GM13976 (cell line): ENCODE data around the gene PRSS48.
A peak's percentile ranks its signal among the peaks of the same experiment; 100 is the strongest.

Experiments used
- DNase-seq: peaks from one replicate; pipeline ENCODE4 v3.0.0; 2012; ENCODE audit warnings: low spot score
- CTCF ChIP-seq: IDR thresholded peaks from 2 replicates; pipeline ENCODE4 v1.5.1; 2012; ENCODE audit warnings: borderline replicate concordance, mild to moderate bottlenecking; ENCODE audit not compliant: insufficient read depth; ENCODE audit errors: extremely low read depth, missing control alignments, control extremely low read depth
- in situ Hi-C: fragments of 300-500 bp; cut with MboI; formaldehyde crosslinking; loops from one replicate; pipeline ENCODE4 v1.12.0; 2022; ENCODE audit warnings: low sequenced_read_pairs, mixed read lengths, inconsistent platforms; ENCODE audit not compliant: unreplicated experiment

The PRSS48 gene

GRCh38 chr4:151323667-151324066 is 46.7 kb downstream of the PRSS48 start:
- DNase-seq, result no peak
- in situ Hi-C loops, result no loop called here
- TF ChIP-seq CTCF, result no peak

- in situ Hi-C loops, result no loop called here
- no peak for DNase-seq
- no peak for TF ChIP-seq CTCF
Measured at GRCh38 chr4:151324124-151324751, 47.3 kb downstream of the PRSS48 start.

- in situ Hi-C loops, result no loop called here
- DNase-seq, result peak; percentile 35
Measured at GRCh38 chr4:151324752-151325110, 47.8 kb downstream of the PRSS48 start.

GRCh38 chr4:151325111-151325948 is 48.4 kb downstream of the PRSS48 start, which contains the start of gene SH3D19:
SH3D19 (minus strand) TSS chr4:151325605; CDS start chr4:151325352, 253 bp downstream.
- DNase-seq, result peak; percentile 41
- TF ChIP-seq CTCF, result no peak
- in situ Hi-C loops, result no loop called here

More at GRCh38 chr4:151324752-151325110, 47.8 kb downstream of the PRSS48 start:
- TF ChIP-seq CTCF, result no peak

- DNase-seq, result no peak
- in situ Hi-C loops, result no loop called here
- TF ChIP-seq CTCF, result no peak
Measured at GRCh38 chr4:151325949-151326246, 48.9 kb downstream of the PRSS48 start.

- in situ Hi-C loops, result no loop called here
- no peak for TF ChIP-seq CTCF
- DNase-seq, result no peak
Measured at GRCh38 chr4:151329217-151330007, 52.5 kb downstream of the PRSS48 start.
